AML-193 (cell line): ENCODE measurements around the gene ADPRHL1.
"Not testable (repeated sequence)": the region's sequence is repeated elsewhere in the genome, so short reads cannot be mapped to it uniquely, and the experiment has no call there.

Source experiments
- DNase-seq, 2 experiments: peaks; one replicate each; lab custom pipeline; 2025; lab: John Stamatoyannopoulos, UW

The ADPRHL1 gene

GRCh38 chr13:113402471-113403254, 50.6 kb downstream of the ADPRHL1 start:
- no peak for DNase-seq

GRCh38 chr13:113401452-113402415, 51.6 kb downstream of the ADPRHL1 start:
- no peak for DNase-seq

GRCh38 chr13:113400621-113401451, 52.5 kb downstream of the ADPRHL1 start:
- no peak for DNase-seq

- no peak for DNase-seq
These were observed 53.5 kb downstream of the ADPRHL1 start for GRCh38 chr13:113399755-113400149.

- DNase-seq = no peak
These were observed 54.1 kb downstream of the ADPRHL1 start for GRCh38 chr13:113398963-113399754.

GRCh38 chr13:113397608-113398425, 55.5 kb downstream of the ADPRHL1 start:
- DNase-seq = no peak

GRCh38 chr13:113394339-113394640, 59.0 kb downstream of the ADPRHL1 start:
- DNase-seq = no peak

GRCh38 chr13:113393563-113394338, 59.5 kb downstream of the ADPRHL1 start:
- DNase-seq = peak; percentile 79 to 88

- DNase-seq = no peak
These were observed 60.1 kb downstream of the ADPRHL1 start for GRCh38 chr13:113393226-113393562.

GRCh38 chr13:113390874-113391497, 62.3 kb downstream of the ADPRHL1 start:
- DNase-seq = no peak

- DNase-seq = not testable (repeated sequence)
These were observed 63.7 kb downstream of the ADPRHL1 start for GRCh38 chr13:113389586-113389985.

- DNase-seq = no peak
These were observed 65.9 kb downstream of the ADPRHL1 start for GRCh38 chr13:113387396-113387795.

GRCh38 chr13:113383089-113383488, 70.2 kb downstream of the ADPRHL1 start:
- no peak for DNase-seq

GRCh38 chr13:113382542-113382941, 70.7 kb downstream of the ADPRHL1 start:
- not testable (repeated sequence) for DNase-seq

GRCh38 chr13:113378825-113379224, 74.5 kb downstream of the ADPRHL1 start:
- DNase-seq = no peak

GRCh38 chr13:113374511-113375175, 78.6 kb downstream of the ADPRHL1 start:
- DNase-seq = no peak

- no peak for DNase-seq
These were observed 79.3 kb downstream of the ADPRHL1 start for GRCh38 chr13:113373811-113374485.

GRCh38 chr13:113371701-113372100, 81.6 kb downstream of the ADPRHL1 start:
- DNase-seq = not testable (repeated sequence)
